Measurements from ENCODE around the gene BRSK1.

The BRSK1 gene

GRCh38 chr19:55269299-55269698 is 14.5 kb upstream of the BRSK1 start:
- H3K4me3 ChIP-seq, result no peak overlapping the region
- H3K27ac ChIP-seq, result no peak overlapping the region

DNA sequence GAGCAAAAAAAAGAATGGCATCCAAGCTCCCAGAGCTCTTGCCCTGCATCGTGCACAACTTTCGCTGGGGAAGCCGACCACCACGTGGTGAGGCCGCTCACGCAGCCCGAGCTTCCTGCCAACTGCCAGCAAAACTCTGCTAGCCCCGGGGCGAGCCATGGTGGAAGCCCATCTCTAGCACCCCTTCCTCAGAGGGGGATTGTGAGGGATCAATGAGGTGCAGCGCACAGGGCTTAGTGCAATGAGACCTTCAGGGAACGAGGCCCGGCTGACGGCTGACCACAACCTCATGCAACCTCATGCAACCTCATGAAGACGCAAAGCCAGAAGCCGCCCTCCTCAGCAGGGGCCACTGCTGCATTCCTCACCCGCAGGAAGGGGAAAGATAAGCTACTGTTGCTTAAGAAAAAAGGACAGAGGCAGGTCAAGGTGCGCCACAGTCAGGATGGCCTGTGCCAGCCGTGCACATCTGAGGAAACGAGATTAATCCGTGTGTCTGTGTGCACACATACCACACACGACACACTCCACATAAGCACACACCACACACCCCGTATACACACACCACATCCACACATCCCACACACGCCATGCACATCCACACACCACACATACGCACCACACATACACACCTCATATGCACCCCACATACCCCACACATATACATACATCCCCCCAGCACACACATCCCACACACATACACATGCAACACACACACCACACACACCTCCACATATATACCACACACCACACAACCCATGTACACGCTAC is 13.4 kb upstream of the BRSK1 start:
- no peak overlapping the region for H3K4me3 ChIP-seq
- no peak overlapping the region for H3K27ac ChIP-seq

DNA sequence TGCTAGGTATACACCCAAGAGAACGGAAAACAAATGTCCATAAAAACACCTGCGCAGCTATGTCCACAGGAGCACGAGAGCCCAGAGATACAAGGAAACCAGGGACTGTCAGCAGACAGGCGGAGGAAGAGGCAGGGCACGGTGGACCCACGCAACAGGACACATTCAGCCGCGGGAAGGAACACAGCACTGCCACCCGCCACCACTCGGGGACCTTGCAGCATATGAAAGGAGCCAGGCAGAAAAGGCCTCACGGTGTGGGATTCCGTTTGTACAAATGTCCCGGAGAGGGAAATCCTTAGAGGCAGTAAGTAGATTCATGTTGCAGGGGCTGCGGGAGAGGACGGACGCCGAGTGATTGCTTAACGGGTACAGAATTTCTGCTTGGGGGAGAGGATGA is 11.7 kb upstream of the BRSK1 start:
- Histone ChIP-seq H3K4me3 (no peak overlapping the region), H3K27ac (no peak overlapping the region)

DNA sequence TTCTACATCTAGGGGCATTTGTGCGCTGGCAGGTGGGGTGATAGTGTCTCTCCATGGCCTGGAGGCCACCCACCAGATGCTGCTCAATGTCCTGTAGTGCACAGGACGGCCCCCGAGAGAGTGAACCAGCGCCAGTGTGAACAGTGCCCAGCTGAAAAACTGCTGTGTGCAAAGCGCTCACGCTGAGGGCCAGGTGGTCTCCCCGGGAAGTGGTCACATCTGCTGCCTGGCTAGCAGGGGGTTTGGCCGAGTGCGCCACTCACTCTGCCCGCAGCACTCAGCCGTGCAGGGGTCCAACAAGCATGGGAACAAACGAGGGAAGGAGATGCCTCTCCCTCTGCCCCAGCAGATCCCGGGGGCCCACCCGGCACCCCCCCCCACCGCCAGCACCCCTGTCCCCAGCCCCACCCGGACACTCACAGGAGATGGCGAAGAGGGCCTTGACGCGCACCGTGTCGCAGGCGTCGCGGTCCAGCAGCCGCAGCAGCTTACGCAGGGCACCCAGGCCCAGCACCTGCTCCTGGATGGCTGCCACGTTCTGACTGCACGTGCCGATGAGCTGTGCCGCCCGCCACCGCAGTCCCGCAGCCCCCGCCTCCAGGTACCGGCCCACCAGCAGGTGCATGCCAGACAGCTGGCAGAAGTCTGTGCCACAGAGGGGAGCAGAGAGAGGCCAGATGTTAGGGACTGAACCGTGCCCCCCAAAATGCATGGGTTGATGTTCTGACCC is 9.7 kb upstream of the BRSK1 start:
- no peak overlapping the region for H3K27ac ChIP-seq
- no peak overlapping the region for H3K4me3 ChIP-seq

GRCh38 chr19:55275851-55276719 is 7.7 kb upstream of the BRSK1 start:
- peak overlapping the region in 6 of 21 experiments; percentile 9 to 80 (median 40) for H3K27ac ChIP-seq
- no peak overlapping the region for H3K4me3 ChIP-seq

DNA sequence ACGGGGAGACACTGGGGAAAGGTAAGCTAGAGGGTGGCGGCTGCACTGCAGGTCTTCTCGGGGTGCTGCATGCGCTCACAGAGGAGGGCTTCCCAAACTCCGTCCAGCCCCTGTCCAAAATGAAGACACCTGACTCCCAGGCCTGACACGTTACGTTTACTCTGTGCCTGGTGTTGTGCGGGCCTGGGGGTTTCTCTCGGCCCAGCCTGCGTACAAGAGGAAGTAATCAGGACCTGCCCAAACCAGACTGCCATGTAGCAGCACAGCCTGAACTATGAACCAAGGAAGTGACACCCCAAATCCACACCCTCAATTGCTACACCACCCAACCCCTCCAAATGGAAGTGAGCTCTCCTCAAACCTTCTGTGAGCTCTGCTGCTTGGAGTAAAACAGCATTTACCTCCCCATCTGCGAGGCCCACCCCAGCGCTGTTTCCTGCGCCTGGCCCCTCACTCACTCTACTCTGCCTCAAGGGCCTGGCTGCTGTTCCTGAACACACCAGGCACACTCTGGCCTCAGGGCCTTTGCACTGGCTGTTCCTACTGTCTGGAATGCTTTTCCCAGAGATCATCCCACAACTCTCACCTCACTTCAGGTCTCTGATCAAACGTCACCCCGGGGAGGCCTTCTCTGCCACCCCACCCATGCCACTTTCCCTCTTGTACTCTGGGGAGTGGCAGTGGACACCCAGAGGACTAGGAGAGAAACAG is 6.9 kb upstream of the BRSK1 start:
- peak overlapping the region in 6 of 21 experiments; percentile 9 to 80 (median 40) for H3K27ac ChIP-seq
- H3K4me3 ChIP-seq, result no peak overlapping the region

DNA sequence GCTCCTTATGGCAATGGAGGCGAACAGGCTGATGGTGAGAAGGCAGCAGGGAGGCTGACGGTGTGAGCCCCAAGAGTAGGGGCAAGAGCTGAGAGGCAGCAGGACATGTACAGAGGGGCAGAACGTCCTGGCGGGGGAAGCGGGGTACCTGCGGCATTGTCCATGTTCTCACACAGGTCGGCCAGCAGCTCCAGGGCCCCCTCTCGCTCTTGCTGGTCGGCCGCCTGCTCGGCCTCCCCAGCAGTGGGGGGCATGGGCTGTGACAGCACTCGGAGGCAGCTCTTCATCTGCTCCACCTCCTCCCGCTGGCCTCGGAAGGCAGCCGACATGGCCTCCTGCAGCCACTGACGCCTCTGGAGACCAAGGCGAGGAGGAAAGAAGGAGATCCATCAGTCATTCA is 6.3 kb upstream of the BRSK1 start:
- H3K27ac ChIP-seq, result peak overlapping the region in 2 of 21 experiments; percentile 60 to 80

GRCh38 chr19:55278391-55279135 is 5.2 kb upstream of the BRSK1 start:
- Histone ChIP-seq H3K27ac (no peak overlapping the region), H3K4me3 (no peak overlapping the region)

More for the DNA sequence above, 6.3 kb upstream of the BRSK1 start:
- H3K4me3 ChIP-seq, result no peak overlapping the region

DNA sequence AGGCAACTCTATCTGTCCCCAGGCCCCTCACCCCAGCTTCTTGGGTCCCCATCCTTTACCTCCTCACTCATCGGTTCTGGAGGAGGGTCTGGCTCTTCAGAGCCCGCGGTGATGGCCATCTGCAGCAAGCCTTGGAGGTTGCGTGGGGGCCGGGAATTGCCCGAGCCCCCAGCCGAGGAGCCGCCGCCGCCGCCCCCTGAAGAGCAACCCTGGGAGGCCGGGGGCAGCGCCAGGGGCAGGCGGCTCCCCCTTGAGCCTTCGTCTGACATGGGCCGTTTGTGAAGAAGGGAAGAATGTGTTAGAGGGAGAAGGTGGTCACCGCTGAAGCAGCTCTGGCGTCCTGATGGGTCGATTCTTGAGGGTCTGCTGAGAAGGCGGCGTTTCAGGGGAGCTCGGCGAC is 4.5 kb upstream of the BRSK1 start:
- Histone ChIP-seq H3K4me3 (peak overlapping the region; percentile 60 to 91 (median 71)), H3K27ac (peak overlapping the region in 19 of 21 experiments; percentile 13 to 84 (median 70))

- Histone ChIP-seq H3K27ac (peak within 1 kb of the TSS in 19 of 21 experiments; percentile 13 to 84 (median 70)), H3K4me3 (peak within 1 kb of the TSS; percentile 60 to 91 (median 71))
Observed at GRCh38 chr19:55279770-55280643, 3.8 kb upstream of the BRSK1 start, which contains the start of gene HSPBP1. Gene HSPBP1, minus strand, starts transcription at chr19:55280110. Its CDS starts 502 bp downstream, at chr19:55279608.

DNA sequence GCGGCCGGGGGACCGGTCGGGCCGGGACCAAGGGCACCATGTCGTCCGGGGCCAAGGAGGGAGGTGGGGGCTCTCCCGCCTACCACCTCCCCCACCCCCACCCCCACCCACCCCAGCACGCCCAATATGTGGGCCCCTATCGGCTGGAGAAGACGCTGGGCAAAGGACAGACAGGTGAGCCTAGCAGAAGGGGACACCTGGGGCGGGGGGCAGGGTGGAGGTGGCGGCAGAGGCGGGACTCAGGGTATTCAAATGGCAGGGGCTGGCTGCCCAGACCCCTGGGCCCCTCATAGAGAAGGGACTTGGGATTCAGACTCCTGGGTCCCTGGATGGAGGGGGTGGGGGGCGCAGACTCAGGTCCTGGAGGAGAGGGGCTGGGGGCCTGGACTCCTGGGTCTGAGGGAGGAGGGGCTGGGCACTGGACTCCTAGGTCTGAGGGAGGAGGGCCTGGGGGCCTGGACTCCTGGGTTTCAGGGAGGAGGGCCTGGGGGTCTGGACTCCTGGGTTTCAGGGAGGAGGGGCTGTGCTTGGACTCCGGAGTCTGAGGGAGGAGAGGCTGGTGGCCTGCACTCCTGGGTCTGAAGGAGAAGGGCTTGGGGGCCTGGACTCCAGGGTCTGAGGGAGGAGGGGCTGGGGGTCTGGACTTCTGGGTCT is 735 bp downstream of the BRSK1 start:
- H3K27ac ChIP-seq, result peak overlapping the region in 15 of 21 experiments; percentile 43 to 85 (median 66)
- peak overlapping the region; percentile 23 to 45 (median 32) for H3K4me3 ChIP-seq

DNA sequence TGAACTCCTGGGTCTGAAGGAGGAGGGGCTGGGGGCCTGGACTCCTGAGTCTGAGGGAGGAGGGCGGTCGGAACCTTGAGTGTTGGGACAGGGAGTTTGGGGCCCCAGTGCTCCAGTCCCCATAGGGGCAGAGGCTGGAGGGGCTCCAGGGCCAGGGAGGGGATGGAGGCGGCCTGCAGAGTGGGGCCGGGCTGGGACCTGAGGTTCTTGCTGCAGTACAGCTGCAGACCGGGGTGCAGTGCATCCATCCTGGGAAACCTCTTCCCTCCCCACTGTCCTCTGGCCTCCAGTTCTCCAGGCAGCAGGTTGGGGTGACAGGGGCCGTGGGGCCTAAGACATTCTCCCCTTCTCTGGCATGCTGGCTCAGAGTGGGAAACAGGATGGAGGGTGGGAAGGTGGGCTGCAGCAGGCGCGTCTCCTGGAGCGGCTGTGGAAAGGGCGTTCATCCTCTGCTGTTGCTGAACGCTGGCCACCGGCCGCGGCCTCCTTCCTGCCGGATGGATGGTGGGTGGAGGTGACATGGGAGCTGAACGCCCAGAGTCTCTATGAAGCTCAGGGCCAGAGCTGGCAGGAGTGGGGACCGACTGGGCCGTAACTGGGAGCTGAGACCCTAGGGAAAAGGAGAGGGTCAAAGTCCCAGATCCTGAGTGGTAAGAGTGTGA is 1.6 kb downstream of the BRSK1 start:
- Histone ChIP-seq H3K27ac (peak overlapping the region in 1 of 21 experiments; percentile 84), H3K4me3 (no peak overlapping the region)

GRCh38 chr19:55287361-55288079 is 3.7 kb downstream of the BRSK1 start:
- Histone ChIP-seq H3K4me3 (no peak overlapping the region), H3K27ac (no peak overlapping the region)

- Histone ChIP-seq H3K27ac (no peak overlapping the region), H3K4me3 (no peak overlapping the region)
Observed at GRCh38 chr19:55289117-55289796, 5.5 kb downstream of the BRSK1 start.

DNA sequence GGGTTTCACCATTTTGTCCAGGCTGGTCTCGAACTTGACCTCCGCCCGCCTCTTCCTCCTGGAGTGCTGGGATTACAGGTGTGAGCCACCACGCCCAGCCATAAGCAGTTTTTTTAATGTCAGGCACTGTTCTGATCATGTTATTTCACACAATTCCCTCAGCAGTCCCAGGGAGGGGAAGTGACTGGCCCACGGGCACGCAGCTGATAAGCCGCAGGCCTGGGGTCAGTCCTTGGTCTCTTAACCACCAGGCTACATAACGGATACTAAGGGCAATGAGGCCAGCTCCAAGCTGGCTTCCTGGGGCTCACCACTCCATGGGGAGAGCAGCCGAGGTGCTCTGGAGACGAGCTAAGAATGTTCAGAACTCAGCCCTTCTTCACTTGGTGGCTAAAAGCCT is 13.5 kb downstream of the BRSK1 start:
- Histone ChIP-seq H3K27ac (no peak overlapping the region), H3K4me3 (no peak overlapping the region)
